HG03135 (cell line): ENCODE results near the gene SNN.

Source experiments
- ATAC-seq: cut with Tn5 transposase; IDR thresholded peaks from one replicate; pipeline ENCODE4 v1.9.1; 2021; ENCODE audit warnings: mild to moderate bottlenecking, moderate library complexity; ENCODE audit not compliant: unreplicated experiment

The SNN gene

GRCh38 chr16:11696266-11697012 lies 28.2 kb downstream of the SNN start:
- ATAC-seq: no peak

DNA sequence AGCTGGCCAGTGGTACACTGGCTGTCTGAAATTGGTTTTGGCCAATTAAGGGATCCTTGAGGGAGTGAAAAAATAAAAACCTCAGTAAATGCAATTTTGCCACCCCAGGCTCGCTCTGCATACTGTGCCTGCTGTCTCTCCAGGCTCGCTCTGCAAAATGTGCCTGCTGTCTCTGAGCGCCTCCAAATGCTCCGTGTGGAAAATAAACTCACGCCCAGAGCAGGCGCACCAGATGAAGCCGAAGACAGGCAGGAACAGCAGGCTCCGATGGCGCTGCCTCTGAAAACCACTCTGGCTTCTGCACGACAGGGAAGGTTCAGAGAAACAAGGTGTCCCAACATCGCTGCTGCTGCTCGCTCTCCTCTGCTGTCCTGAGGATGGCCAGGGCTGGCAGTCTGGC lies 29.1 kb downstream of the SNN start:
- ATAC-seq: no peak

- no peak for ATAC-seq
Observed at GRCh38 chr16:11698271-11698689, 30.0 kb downstream of the SNN start.

GRCh38 chr16:11699234-11699894 lies 31.1 kb downstream of the SNN start:
- ATAC-seq: no peak

GRCh38 chr16:11700264-11701029 lies 32.2 kb downstream of the SNN start:
- ATAC-seq: no peak

DNA sequence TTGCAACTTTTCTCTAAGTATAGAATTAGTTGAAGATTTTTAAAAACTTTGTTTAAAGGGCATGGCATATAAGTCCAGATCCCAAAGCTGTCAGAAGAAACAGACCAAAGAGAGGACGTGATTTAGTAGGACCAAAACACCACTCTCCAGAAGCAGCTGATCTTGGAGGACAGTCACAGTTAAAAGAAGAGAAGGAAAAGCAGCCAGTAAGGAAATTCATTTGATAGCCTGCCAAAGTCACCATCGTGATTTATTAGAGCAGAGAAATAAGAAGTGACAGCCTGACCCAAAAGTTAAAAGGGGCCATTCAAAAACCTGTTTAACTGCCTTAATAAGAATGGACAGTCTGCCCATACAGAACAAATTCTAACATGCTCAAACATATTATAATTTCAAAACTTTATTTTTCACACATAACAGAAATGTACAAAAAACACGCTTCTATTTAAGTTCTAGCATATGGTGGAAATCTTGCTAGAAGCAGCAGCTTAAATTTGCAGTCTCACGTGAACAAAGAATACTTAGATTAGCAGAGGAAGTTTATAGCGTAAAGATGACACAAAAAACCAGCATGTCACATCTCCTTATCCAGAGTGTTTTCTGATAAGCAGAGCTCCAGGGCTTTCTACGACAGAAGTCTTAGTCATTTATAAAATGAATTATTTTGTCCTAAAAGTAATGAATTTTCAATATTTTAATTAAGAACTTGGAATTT lies 37.2 kb downstream of the SNN start:
- ATAC-seq: no peak

DNA sequence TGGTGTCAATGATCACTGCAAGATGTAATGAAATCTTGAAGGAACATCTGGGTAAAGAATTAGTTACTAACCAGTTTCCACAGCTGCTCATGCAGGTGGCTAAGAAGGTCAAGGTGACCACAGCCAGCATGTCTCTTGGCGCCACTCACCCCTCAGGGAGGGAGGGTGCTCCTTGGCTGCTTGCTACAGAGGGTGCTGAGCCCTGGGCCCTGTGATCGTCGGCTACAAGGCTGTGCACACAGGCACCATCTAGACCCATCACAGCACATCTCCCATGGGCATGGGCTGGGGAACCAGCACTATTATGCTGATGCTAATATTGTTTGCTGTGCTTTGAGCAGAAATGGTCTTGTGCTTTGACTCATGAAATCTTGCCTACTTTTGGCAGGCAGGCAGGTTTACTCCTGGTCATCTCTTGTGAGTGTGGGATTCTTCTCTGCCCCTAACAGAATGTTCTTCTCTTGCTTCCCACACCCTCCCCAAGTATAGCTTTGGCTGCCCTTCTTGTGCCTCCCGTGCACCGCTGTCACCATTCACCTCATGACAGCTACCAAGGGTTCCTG lies 38.0 kb downstream of the SNN start:
- ATAC-seq: no peak

GRCh38 chr16:11707679-11708197 lies 39.5 kb downstream of the SNN start:
- ATAC-seq: no peak

GRCh38 chr16:11708421-11708820 lies 40.2 kb downstream of the SNN start:
- no peak for ATAC-seq

DNA sequence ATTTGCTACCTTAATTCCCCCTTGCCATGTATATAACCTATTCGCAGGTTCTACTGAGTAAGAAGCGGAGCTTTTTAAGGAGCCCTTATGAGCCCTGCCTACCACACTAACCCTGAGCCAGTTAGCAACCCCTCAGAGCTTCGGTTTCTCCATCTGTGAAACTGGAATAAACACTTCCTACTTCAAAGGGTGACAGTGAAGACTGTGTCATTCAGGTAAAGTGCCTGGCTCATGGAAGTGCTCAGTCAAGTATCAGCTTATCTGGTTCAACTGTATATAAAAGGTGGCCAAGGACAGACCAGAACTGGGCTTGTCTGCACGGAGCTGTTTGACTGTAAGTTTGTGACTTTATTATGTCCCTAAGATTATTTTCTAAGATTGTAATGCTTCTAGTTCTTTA lies 43.4 kb downstream of the SNN start:
- no peak for ATAC-seq

DNA sequence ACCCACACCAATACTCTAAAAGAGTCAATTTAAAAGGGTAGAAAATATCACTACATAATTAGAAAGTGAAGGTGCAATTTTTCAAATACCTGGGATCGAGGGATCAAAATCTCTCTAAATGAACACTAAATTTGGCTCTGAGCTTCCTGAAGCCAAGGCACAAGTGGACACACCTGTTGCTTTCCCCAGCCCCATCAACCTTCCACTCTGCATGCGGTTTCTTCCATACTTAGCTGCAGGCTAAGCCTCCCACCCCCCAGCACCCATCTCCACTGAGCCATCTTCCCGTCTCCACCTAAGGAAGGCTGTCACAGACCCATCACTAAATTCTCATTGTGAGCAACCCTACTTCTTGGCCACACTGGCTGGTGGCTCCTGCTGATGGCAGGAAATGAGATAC lies 43.9 kb downstream of the SNN start:
- no peak for ATAC-seq

DNA sequence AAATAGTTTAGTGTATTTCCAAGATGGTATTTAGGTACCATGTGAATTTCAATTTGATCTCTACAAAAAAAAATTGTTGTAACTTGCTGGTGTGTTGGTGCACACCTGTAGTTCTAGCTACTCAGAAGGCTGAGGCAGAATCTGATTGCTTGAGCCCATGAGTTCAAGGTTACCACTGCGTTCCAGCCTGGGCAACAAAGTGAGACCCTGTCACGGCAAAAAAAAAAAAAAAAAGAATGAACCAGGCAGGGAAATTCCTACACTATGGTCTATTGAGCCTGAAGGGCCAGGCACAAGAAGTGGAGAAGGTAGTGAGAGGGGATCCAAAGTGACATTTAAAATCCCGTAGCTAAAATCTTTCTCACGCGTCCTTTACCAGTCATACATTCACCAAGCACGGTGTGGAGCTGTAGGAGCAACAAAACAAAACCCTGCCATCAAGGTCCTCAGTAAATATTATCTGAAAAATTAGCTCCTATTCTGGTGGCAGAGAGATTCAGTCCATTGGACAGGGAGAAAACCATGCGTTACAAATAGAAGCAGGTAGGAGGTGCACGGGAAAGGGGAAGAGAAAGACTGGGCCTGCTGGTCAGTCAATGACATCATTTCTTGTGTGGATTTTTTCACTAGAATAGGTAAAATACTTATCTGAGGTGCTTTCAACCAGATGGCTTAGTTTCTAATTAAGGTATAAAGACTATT lies 47.1 kb downstream of the SNN start:
- no peak for ATAC-seq

DNA sequence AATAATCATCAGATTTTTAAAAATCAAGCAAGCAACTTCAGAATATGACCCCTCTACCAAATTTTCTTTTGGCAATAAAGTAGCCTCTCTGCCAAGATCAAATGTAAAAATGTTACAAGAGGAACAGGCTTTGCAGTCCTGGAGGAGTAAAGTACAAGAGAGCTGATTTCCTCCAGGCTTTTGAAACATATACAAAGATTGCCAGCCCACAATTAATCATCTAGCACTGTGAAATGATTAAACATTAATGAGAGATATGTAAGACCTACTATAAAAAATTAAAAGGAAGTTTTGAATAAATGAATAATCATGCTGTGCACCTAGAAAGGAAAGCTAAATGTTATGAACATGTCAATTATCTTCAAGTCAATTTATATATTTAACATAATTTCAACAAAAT lies 48.1 kb downstream of the SNN start:
- no peak for ATAC-seq

DNA sequence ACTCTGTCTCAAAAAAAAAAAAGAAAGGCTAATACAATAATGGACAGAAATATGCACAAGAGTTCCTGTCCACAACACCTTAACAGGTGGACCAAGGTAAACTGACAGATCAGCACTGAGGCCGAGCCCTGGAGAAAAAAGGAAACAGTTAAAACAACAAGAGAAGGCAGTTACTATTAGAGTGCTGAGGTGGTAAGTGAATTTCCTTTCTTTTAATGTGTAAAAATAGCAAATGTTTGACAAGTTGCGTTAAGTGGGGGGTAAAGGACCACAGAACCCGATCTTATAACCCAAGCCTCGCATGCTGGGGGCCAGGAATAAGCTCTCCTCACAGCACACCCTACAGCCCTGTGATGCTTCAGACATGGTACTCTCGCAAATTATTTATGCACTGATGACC lies 49.6 kb downstream of the SNN start:
- ATAC-seq: no peak

DNA sequence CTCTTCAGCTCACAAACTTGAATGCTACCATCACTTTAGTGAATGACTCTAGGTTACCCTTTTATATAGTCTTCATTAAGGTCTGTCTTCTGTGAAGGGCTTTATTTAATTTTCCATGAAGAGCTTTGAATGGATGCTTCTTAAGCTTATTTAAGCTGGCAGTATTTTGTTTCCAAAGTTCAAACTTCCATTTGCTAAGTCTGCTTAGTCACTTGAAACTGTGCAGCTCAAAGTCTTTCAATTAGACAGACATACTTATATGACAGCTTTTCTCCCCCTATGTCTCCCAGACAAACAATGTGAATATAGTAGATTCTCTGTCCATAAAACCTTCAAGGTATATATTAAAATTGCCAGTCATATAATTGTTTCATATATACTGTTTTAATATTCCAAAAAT lies 50.9 kb downstream of the SNN start:
- no peak for ATAC-seq

DNA sequence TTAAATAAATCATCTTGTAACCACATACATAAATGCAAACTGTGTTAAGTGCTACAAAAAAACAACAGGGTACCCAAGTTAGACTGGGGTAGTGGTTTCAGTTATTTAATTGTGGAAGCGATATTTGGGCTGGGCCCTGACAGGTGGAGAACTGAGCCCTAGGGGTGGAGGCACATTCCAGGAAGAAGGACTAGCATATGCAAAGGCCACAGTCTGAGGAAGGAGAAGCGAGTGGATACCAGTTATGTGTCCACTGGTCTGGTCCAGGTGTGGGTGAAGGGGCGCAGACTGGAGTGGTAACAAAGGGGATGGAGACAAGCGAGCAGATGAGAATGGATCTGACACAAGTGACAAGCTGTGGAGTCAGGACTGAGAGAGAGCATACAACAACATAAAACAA lies 51.5 kb downstream of the SNN start:
- no peak for ATAC-seq

DNA sequence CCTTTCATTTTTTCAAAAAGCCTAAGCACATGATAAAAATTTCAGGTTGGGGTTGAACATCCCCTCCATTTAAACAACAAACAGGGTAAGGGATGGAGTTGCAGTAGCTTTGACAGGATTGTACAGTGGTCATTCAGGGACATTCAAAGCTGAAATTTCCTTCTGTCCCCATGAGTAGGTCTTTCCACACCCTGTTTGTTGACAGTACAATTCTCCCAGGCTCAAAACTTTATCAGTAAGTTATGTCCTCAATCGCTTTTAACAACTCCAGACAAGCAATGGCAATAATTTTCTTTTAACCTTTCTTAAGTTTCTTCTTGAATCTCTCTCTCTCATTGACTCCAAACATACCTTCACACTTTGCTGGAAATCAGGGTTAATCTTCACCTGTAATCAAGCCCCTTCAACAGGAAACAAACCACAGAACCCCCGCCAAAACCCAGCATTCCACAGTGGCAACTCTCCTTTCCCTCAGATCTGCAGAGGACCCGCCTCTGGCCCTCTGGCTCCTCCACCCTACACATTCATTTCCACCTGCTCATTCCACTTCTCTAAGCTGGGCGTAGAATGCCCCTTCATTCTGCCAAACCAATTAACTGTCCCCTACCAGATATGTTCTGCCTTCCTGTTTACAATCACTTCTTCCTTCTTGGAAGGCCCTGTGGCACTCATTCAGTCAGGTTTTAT lies 53.7 kb downstream of the SNN start:
- ATAC-seq: no peak

GRCh38 chr16:11722468-11722808 lies 54.2 kb downstream of the SNN start:
- no peak for ATAC-seq

DNA sequence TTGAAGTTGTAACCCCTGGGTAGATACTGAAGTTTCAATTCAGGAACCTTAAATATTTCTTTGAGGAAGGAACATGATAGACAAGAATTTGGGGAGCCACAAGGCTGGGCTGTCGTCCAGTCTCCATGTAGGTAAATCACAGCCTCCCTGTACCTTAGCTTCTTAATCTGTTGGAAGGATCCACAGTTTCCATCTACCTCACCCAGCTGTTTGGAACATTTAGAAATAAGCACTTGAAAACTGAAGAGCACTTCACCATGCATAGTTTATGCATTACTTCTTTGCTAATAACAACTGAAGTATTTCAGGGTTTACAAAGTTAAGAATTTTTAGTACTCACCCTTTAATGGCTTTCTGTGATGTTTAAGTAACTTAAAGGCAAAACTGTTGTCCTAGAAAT lies 57.2 kb downstream of the SNN start:
- no peak for ATAC-seq

DNA sequence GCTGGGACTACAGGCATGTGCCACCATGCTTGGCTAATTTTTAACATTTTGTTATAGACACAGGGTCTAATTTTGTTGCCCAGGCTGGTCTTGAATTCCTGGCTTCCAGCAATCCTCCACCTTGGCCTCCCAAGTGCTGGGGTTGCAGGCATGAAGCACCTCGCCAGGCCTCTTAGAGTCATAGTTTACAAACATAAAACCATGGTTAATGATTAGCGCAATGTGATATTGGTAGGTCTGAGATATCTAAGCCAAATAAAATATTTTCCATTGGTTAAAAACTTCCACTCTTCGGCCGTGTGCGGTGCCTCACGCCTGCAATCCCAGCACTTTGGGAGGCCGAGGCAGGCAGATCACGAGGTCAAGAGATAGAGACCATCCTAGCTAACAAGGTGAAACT lies 57.8 kb downstream of the SNN start:
- ATAC-seq: no peak
